IMR-90 (cell line): ENCODE measurements around the gene AGXT. TPM values are rescaled to one million over a fixed set of nuclear protein-coding genes. Genes with fewer than 3 reads are reported as not detected.

Experiments
- ATAC-seq: fragments of 200-7000 bp; cut with Tn5 transposase; 2 replicates; pipeline ENCODE4 v1.9.1; 2020; ENCODE audit warnings: low read depth, mild to moderate bottlenecking, moderate library complexity
- BruUV-seq: library from RNA; stranded (reverse); fragments of 400-500 nt; replicated peaks from 2 replicates; lab custom pipeline; 2021; lab: Mats Ljungman, UMichigan
- CTCF ChIA-PET: fragments of 300-600 bp; formaldehyde crosslinking; extraction: SDS; loops from one replicate; lab custom pipeline; 2021; ENCODE audit warnings: antibody characterized with exemption; lab: Yijun Ruan, JAX
- POLR2A ChIA-PET: fragments of 300-600 bp; sonication (Branson Sonifier 250); formaldehyde crosslinking; loops from one replicate; lab custom pipeline; 2022; ENCODE audit warnings: antibody characterized with exemption; ENCODE audit not compliant: unreplicated experiment; lab: Charles Lee
- DNase-seq: peaks from one replicate; pipeline ENCODE4 v3.0.0; 2013
- H2AFZ ChIP-seq: replicated peaks from 2 replicates; pipeline ENCODE3; 2013; ENCODE audit warnings: low read length, mild to moderate bottlenecking; ENCODE audit not compliant: poor library complexity
- H2AK5ac ChIP-seq: 2 replicates; pipeline ENCODE4 v1.6.1; 2013; ENCODE audit warnings: low read depth, low read length, inconsistent platforms
- H2AK9ac ChIP-seq: replicated peaks from 2 replicates; pipeline ENCODE3; 2013; ENCODE audit warnings: mild to moderate bottlenecking, low read depth, low read length, moderate library complexity; ENCODE audit not compliant: poor library complexity
- H2BK120ac ChIP-seq: 2 replicates; pipeline ENCODE4 v1.6.1; 2013; ENCODE audit warnings: low read depth, low read length, inconsistent platforms
- H2BK15ac ChIP-seq: 3 replicates; pipeline ENCODE4 v1.6.1; 2013; ENCODE audit warnings: low read depth, low read length, inconsistent platforms
- H2BK20ac ChIP-seq: 2 replicates; pipeline ENCODE4 v1.6.1; 2013; ENCODE audit warnings: low read depth, mild to moderate bottlenecking, inconsistent platforms, low read length, moderate library complexity
- H2BK5ac ChIP-seq: 2 replicates; pipeline ENCODE4 v1.6.1; 2013; ENCODE audit warnings: mild to moderate bottlenecking, low read depth, low read length, inconsistent platforms; ENCODE audit not compliant: poor library complexity, severe bottlenecking
- H3K14ac ChIP-seq: replicated peaks from 2 replicates; pipeline ENCODE4 v1.6.1; 2013; ENCODE audit warnings: low read depth, low read length, inconsistent platforms
- H3K18ac ChIP-seq: 2 replicates; pipeline ENCODE4 v1.6.1; 2013; ENCODE audit warnings: low read depth, low read length, control low read depth
- H3K23ac ChIP-seq: 2 replicates; pipeline ENCODE4 v1.6.1; 2013; ENCODE audit warnings: low read depth, low read length, inconsistent platforms
- H3K27ac ChIP-seq: 2 replicates; pipeline ENCODE4 v1.5.1; 2013; ENCODE audit warnings: mild to moderate bottlenecking, control low read depth, low read length; ENCODE audit not compliant: insufficient read depth
- H3K27me3 ChIP-seq: 2 replicates; pipeline ENCODE4 v1.6.1; 2013; ENCODE audit warnings: low read length; ENCODE audit not compliant: control insufficient read depth, insufficient read depth
- H3K36me3 ChIP-seq: 2 replicates; pipeline ENCODE4 v1.6.1; 2013; ENCODE audit warnings: low read length, mixed read lengths; ENCODE audit not compliant: control insufficient read depth, insufficient read depth
- H3K4ac ChIP-seq: 2 replicates; pipeline ENCODE4 v1.6.1; 2013; ENCODE audit warnings: low read depth, low read length, inconsistent platforms
- H3K4me1 ChIP-seq: 2 replicates; pipeline ENCODE4 v1.6.1; 2013; ENCODE audit warnings: low read length, mixed read lengths; ENCODE audit not compliant: control insufficient read depth, insufficient read depth
- H3K4me2 ChIP-seq: 2 replicates; pipeline ENCODE4 v1.6.1; 2013; ENCODE audit warnings: low read depth, mild to moderate bottlenecking, control low read depth, low read length, moderate library complexity
- H3K4me3 ChIP-seq: 2 replicates; pipeline ENCODE4 v1.5.1; 2013; ENCODE audit warnings: low read depth, mild to moderate bottlenecking, control low read depth, low read length, moderate library complexity; ENCODE audit not compliant: insufficient read depth
- H3K56ac ChIP-seq: 2 replicates; pipeline ENCODE4 v1.6.1; 2013; ENCODE audit warnings: low read length, inconsistent platforms; ENCODE audit not compliant: insufficient read depth; ENCODE audit errors: extremely low read depth
- H3K79me1 ChIP-seq, 2 experiments: 2 replicates each; pipeline ENCODE4 v1.6.1; 2013; ENCODE audit warnings: low read length in 2 of 2, inconsistent platforms in 1 of 2, low read depth in 1 of 2
- H3K9ac ChIP-seq: 2 replicates; pipeline ENCODE4 v1.6.1; 2013; ENCODE audit warnings: low read depth, low read length, control low read depth
- H3K9me1 ChIP-seq: 2 replicates; pipeline ENCODE4 v1.6.1; 2013; ENCODE audit warnings: low read length, inconsistent platforms; ENCODE audit not compliant: insufficient read depth
- H3K9me3 ChIP-seq: 2 replicates; pipeline ENCODE4 v1.6.1; 2013; ENCODE audit warnings: low read length; ENCODE audit not compliant: control insufficient read depth, insufficient read depth
- H4K20me1 ChIP-seq: 2 replicates; pipeline ENCODE4 v1.6.1; 2013; ENCODE audit warnings: low read length, inconsistent platforms; ENCODE audit not compliant: insufficient read depth
- H4K5ac ChIP-seq: 2 replicates; pipeline ENCODE4 v1.6.1; 2013; ENCODE audit warnings: mild to moderate bottlenecking, low read depth, low read length, control low read depth
- H4K8ac ChIP-seq, 2 experiments: 2 replicates each; pipeline ENCODE4 v1.6.1; 2013; ENCODE audit warnings: low read depth in 2 of 2, low read length in 2 of 2, control low read depth in 1 of 2, inconsistent platforms in 1 of 2
- H4K91ac ChIP-seq: 2 replicates; pipeline ENCODE4 v1.6.1; 2013; ENCODE audit warnings: low read depth, low read length, inconsistent platforms; ENCODE audit not compliant: insufficient read depth
- BHLHE40 ChIP-seq: fragments of 150-350 bp; IDR thresholded peaks from 2 replicates; pipeline ENCODE4 v1.6.1; 2016; ENCODE audit warnings: mild to moderate bottlenecking, low read depth, low read length
- CEBPB ChIP-seq: IDR thresholded peaks from 2 replicates; pipeline ENCODE4 v1.6.1; 2012; ENCODE audit warnings: low read depth, low read length, improper control_type of control experiment
- CHD1 ChIP-seq: IDR thresholded peaks from 2 replicates; pipeline ENCODE4 v1.6.1; 2012; ENCODE audit warnings: low read depth, low read length, improper control_type of control experiment
- CTCF ChIP-seq: conservative IDR thresholded peaks from 2 replicates; pipeline ENCODE4 v1.5.1; 2012; ENCODE audit warnings: mild to moderate bottlenecking, low read depth, low read length, improper control_type of control experiment
- ELK1 ChIP-seq: fragments of 150-350 bp; IDR thresholded peaks from 2 replicates; pipeline ENCODE4 v1.6.1; 2016; ENCODE audit warnings: low read depth, mild to moderate bottlenecking, low read length, moderate library complexity, borderline replicate concordance
- FOS ChIP-seq: fragments of 150-350 bp; IDR thresholded peaks from 2 replicates; pipeline ENCODE4 v1.6.1; 2016; ENCODE audit warnings: low read depth, low read length
- POLR2A ChIP-seq: IDR thresholded peaks from 2 replicates; pipeline ENCODE4 v1.6.1; 2012; ENCODE audit warnings: mild to moderate bottlenecking, low read depth, low read length
- USF2 ChIP-seq: fragments of 150-350 bp; IDR thresholded peaks from 2 replicates; pipeline ENCODE4 v1.6.1; 2017; ENCODE audit warnings: mild to moderate bottlenecking, antibody characterized with exemption, low read length, low read depth
- WGBS, 2 experiments: methylation state at CpG; one replicate each; pipeline versions ENCODE4 v1.1.5 to v1.1.7; 2013; ENCODE audit warnings: missing lambda C conversion rate in 2 of 2; ENCODE audit not compliant: insufficient read length in 1 of 2; ENCODE audit errors: extremely low coverage in 2 of 2; 5-methylcytosine and 5-hydroxymethylcytosine counted together
- dilution Hi-C: fragments of 300-500 bp; cut with HindIII; formaldehyde crosslinking; loops from one replicate; pipeline ENCODE4 v1.14.3; 2018; ENCODE audit warnings: low sequenced_read_pairs; ENCODE audit not compliant: unreplicated experiment
- in situ Hi-C: fragments of 300-500 bp; cut with MboI; formaldehyde crosslinking; loops from 3 replicates; pipeline ENCODE4 v1.14.3; 2019; ENCODE audit warnings: low sequenced_read_pairs, inconsistent platforms, mixed read lengths
- intact Hi-C: fragments of 100-400 bp; cut with micrococcal nuclease; formaldehyde crosslinking; loops from 2 replicates; pipeline ENCODE4 v1.10.0; 2022
- polyA plus RNA-seq, 3 experiments: library from polyadenylated mRNA; depleted of rRNA; stranded (reverse); fragments of >200 nt; gene quantifications; 2 replicates each; pipeline ENCODE4 v1.2.3, GENCODE V29; 2012; ENCODE audit warnings: low replicate concordance in 1 of 3
- total RNA-seq: library from RNA; depleted of rRNA; stranded (reverse); fragments of >200 nt; gene quantifications from 2 replicates; pipeline ENCODE4 v1.2.3, GENCODE V29; 2012

AGXT gene
- total and polyA plus RNA-seq, 2 of the 4 experiments (the other 2 are of a cell fraction): not detected

GRCh38 chr2:240892925-240893324 is 24.3 kb downstream of the AGXT start:
- WGBS, 2 experiments: no CpG with 5 or more reads among the region's 12 CpGs
- CTCF ChIA-PET: no interaction called here
- intact Hi-C loops (no loop called here), in situ Hi-C loops (no loop called here), dilution Hi-C loops (no loop called here)
- H2AK9ac ChIP-seq: no peak overlapping the region
- no peak overlapping the region for H3K4me2 ChIP-seq
- H2BK15ac ChIP-seq: no peak overlapping the region
- H3K4me1 ChIP-seq: no peaks in the 10 kb centered on the region; the same call in 1 of the 2 replicates
- POLR2A ChIA-PET: interaction anchor here (0.7 kb wide), 1 partner anchor 64 kb away, joined by 4 read pairs; no protein-coding TSS in a partner anchor
- no peak overlapping the region for H2AK5ac ChIP-seq
- no peak overlapping the region for H3K27ac ChIP-seq
- no peak overlapping the region for H2AFZ ChIP-seq
- no peaks in the 10 kb centered on the region for H3K9me3 ChIP-seq
- H3K27me3 ChIP-seq: peaks cover 5% of the 10 kb centered on the region; the same call in 1 of the 2 replicates
- no peak overlapping the region for H3K18ac ChIP-seq
- H3K79me1 ChIP-seq: no peaks in the 10 kb centered on the region
- no peak overlapping the region for H2BK5ac ChIP-seq
- H3K4me3 ChIP-seq: no peak overlapping the region
- no peak overlapping the region for H2BK120ac ChIP-seq
- no peak overlapping the region for H4K91ac ChIP-seq
- H3K4ac ChIP-seq: no peak overlapping the region
- H4K5ac ChIP-seq: no peak overlapping the region
- DNase-seq (no peak), ATAC-seq (no peak)
- no peak overlapping the region for H3K56ac ChIP-seq
- no peak overlapping the region for H3K9ac ChIP-seq
- no TSS peak for BruUV-seq
- H3K36me3 ChIP-seq: no peaks in the 10 kb centered on the region
- H3K14ac ChIP-seq: no peak overlapping the region
- no peaks in the 10 kb centered on the region for H3K9me1 ChIP-seq
- H2BK20ac ChIP-seq: no peak overlapping the region
- TF ChIP-seq CEBPB: no peak
- TF ChIP-seq ELK1: no peak
- no peak for TF ChIP-seq BHLHE40
- TF ChIP-seq USF2: no peak
- no peak for TF ChIP-seq CTCF
- TF ChIP-seq POLR2A: no peak
- TF ChIP-seq FOS: no peak
- TF ChIP-seq CHD1: no peak
- no peaks in the 10 kb centered on the region for H4K20me1 ChIP-seq
- no peak overlapping the region for H4K8ac ChIP-seq
- H3K23ac ChIP-seq: no peak overlapping the region
